RPMI8226 (cell line): ENCODE measurements around the gene PARD3.
"Not testable (repeated sequence)": the region's sequence is repeated elsewhere in the genome, so short reads cannot be mapped to it uniquely, and the experiment has no call there.

Experiments used
- DNase-seq: peaks from one replicate; pipeline ENCODE4 v3.0.0-alpha.2; 2015

The PARD3 gene

DNA sequence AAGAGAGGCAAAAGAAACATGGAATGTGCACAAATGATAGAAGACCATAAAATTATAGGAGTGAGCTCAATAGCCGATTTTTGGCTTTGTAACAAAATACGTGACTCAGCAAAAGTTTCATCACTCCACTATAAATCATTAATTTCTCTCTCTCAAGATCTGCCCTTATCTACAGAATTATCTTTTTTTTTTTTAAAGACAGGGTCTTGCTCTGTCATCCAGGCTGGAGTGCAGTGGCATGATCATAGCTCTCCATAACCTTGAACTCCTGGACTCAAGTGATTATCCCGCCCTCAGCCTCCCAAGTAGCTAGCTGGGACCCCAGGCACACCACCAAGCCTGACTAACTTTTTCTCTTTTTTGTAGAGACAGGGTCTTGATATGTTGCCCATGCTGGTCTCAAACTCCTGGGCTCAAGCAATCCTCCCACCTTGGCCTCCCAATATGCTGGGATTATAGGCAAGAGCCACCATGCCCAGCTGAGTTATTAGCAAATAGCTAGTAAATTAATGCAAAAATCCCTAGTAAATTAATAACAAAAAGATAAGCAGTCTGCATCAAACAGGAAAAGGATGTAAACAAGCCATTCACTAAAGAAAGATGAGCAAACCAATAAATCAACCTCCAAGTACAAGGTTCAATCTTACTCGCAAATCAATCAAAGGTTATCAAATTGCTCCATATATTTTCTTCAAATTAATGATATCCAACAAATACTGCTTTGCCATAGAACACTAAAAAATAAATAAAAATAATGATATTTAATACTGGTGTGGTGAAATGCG, 450.7 kb downstream of the PARD3 start:
- DNase-seq: no peak

DNA sequence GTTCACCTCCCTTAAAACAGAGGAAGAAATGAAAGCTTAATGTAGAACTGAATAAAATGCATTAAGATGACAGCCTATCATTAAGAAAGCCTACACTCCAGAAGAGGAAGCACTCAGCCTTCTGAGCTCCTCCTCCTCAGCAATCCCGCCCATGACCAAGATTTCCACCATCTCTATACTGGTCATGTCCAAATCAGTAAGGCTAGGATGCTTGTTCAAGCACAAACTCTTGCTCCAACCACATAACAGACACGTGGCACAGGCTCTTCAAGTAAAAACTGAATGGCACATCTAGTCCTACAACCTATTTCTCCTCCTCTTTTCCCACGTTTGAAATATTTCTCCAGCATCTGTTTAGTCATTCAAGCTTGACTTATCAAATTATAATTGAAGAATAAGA, 454.1 kb downstream of the PARD3 start:
- DNase-seq: no peak

DNA sequence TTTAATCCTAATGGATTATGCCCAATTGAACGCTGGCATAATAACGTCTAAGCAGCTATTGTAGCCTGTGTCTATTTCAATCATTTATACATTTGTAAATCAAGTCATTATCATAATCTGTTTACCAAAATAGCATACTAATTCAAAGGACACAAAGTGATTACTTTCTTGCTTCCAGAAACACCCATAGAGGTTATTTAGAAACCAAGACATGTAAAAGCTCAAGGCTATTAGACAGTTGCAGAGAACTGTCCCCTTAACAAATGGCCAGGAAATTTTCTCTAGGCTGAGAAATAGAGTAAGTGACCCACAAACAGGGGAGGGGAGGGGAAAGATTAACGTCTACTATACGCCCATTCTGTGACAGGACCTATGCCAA, 455.7 kb downstream of the PARD3 start:
- no peak for DNase-seq

DNA sequence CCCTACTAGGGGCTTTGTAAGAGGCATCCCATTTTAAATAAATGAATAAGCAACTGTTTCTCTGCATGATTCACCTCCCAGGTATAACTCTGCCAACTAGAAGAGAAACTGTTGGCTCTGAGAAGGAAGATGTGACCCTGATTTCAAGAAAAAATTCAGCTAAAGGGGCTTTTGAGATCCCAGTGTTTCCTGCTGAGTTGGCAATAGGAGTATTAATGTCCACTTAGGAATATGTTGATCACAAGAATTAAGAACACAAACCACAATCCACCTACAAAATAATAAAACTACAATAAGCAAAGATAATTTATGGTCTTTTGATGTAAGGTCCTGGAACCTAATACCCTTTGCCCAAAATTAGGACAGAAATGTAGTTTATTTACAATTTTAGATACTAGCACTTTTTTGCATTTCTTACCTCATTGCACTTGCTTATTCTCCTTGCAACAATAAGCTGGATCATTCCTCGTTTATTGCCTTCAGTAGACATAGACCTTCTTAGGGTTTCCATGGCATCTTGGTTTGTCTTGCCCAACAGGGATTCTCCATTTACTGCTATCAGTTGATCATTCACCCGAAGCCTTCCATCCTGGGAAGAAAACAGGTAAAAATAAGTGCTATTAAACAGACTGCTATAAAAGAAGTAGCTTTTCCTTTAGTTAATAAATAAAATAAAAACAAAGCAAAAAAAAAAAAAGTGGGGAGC, 456.2 kb downstream of the PARD3 start:
- DNase-seq: no peak

DNA sequence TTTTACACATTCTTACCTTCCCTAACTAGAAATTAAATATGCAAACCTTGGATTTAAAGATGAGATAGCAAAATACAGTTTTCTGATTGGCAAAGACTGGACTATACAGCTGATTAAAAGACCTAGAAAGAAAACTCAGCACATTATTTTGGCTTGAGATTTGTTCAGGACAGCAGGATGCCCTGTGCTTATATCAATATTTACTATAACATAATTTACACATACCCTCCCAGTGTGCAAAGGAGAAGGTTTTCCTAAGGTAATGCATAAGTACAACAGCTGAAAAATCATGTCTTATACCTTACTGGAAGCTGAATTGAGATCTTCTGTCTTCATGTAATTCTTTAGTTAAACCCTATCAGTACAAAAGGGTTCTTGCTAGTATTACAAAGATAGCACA, 458.6 kb downstream of the PARD3 start:
- DNase-seq: no peak

DNA sequence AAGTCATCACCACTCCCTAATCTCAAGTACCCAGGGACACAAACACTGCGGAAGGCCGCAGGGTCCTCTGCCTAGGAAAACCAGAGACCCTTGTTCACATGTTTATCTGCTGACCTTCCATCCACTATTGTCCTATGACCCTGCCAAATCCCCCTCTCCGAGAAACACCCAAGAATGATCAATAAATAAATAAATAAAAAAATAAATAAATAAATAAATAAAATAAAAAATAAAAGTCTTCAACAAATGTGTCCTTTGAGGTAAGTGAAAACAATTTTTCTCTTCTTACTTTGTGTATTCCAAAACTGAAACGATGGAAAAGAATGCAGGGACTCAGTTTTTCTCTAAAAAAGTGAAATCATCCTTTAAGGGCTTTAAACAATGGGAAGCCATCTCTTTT, 461.6 kb downstream of the PARD3 start:
- not testable (repeated sequence) for DNase-seq

DNA sequence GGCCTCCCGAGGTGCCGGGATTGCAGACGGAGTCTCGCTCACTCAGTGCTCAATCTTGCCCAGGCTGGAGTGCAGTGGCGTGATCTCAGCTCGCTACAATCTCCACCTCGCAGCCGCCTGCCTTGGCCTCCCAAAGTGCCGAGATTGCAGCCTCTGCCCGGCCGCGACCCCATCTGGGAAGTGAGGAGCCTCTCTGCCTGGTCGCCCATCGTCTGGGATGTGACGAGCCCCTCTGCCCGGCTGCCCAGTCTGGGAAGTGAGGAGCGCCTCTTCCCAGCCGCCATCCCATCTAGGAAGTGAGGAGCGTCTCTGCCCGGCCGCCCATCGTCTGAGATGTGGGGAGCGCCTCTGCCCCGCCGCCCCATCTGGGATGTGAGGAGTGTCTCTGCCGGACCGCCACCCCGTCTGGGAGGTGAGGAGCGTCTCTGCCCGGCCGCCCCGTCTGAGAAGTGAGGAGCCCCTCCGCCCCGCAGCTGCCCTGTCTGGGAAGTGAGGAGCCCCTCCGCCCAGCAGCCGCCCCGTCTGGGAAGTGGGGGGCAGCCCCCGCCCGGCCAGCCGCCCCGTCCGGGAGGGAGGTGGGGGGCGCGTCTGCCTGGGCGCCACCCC, 462.4 kb downstream of the PARD3 start:
- not testable (repeated sequence) for DNase-seq

DNA sequence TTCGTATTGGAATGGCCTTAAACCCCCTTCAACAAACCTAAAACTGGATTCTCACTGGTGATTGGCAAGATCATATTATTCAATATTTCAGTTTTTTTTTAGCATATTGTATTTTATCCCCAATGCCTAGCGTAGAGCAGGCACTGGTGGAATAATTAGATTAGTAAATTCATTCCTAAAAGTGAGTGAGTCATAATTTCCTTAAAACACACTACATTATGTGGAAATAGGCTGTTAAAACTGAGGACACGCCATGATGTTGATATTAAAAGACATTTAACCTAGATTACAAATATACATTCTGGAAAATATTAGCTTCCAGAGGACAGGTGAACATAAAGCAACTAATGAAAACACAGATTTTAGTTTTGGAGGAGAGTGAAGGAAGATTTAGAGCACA, 463.9 kb downstream of the PARD3 start:
- no peak for DNase-seq

DNA sequence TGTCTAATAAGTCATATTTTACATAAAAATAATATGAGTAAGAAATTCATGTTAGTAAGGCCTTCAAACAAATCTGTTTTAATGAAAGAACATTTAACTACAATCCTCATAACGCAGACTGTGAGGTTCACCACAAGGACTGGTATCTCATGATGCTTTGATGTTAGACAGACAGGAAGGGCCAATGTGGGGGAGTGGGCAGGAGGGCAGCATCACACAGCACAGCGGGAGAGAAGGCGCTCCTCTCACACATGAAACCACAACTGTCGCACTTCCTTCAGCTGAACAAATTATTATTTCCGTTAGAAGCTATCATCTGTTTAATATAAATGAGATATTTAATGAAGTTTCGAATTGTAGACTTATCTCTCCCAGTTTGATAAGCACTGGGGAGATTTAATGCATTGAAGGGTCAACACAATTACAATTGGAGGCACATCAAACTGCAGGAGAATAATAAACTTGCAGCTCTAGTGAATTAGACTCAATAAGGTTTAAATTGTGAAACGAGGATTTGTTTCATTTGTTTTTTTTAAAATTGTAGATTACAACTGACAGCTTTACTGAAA, 466.1 kb downstream of the PARD3 start:
- no peak for DNase-seq

DNA sequence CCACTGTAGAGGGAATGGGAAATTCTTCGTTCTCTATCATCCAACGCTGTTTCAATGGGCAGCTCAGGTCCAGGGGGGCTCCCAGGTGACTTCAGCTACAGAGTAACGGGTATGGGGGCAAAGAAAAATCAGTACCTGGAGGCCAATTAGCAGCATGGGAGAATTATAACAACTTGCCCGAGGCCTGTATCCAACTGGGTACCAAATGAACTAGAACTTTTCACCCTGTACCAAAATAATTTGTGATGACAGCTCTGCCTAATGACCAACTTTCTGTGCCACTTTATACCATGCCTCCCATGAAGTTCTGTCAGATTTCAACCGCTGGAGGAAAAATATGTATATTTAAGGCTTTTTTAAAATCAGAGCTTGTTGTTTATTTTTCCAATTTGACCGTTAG, 467.1 kb downstream of the PARD3 start:
- no peak for DNase-seq

DNA sequence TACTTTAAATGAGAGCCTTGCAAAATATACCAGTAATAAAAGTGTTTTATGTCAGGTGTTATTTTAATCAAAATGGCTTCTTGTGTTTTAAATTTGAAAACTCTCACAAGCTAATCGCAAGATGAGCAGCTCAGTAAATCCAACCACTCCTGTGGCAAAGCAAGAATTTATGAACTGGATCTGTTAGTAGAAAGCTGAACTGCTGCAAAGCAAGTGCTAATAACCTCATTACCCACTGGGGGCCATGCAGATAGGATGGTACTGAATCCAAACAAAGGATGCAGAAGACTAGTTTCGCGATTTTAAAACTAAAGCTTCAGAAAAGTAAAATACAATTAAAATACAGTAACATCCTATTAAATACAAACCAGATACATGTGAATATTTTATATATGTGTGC, 468.0 kb downstream of the PARD3 start:
- no peak for DNase-seq

DNA sequence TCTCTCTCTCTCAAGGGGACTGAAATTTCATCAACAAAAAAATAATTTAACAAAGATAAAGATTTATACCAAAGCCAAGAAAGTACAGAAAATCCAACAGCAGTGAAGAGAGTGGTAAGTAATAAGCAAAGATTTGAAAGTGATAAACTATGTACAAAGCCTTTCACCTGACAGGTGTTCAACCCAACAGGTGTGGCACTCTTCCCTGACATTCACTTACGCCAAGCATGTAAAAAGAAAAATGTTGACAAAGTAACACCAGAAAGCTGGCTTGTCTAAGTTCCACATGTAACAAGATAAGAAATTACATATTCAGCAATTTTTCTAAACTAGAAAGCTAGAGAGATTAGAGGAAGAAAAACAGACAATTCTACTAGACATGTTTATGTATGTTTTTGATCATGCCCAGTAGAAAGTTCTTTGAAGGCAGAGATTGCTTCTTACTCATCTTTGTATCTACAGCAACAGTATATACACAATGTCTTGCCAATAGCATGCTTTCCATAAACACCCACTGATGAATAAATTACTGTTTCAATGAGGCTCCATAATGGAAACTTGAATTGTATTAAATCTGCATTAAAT, 468.5 kb downstream of the PARD3 start:
- no peak for DNase-seq

DNA sequence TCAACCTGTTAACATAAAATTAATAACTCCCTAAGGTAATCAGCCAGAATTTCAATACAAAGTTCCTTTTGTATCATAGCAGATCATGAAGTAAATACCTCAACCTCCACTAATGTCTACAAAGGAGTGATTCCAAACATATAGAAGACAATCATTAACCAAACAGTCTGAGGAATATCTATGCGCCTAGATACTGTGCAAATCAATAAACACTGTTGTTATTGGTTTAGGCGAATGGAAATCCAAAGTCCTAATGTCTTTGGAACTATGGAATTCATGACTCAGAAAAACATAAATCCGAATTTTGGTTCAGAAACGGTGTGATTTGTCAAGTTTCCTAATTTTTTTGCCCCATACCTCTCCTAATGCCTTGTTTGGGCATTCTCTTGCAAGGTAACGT, 469.7 kb downstream of the PARD3 start:
- no peak for DNase-seq

DNA sequence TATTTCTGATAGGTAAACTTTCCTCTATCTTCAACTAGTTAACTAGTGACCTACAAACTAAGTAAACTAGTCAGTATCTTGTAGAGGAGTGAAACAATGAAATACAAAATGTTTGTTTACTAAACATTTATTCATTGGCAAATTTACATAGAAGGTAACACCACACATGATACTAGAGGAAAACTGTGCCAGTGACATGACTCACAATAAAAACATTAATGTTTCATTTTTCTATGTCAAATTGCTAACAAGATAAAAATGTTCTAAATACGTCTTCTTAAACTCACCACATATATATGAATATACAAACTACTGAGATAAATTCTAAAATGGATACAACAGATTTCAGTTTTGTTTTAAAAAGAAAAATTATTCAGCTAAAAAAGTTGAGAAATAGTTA, 471.3 kb downstream of the PARD3 start:
- DNase-seq: no peak

DNA sequence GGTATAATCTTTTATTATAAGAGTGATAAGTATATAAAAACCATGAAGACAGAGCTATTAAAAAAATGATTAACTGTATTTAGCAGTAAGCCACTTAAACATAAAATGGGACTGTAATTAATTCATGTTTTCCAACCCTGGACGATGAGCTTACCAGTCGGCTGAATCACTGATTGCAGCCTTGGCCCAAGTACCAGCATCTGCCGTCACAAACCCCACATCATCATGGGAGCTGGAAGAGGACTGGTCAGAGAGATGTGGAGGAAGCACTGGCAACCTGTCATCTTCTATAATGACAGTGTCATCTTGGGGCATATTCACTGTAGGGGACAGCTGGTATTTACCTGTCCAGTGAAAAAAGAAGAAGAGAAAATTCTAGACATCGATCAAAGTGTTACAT, 473.6 kb downstream of the PARD3 start:
- no peak for DNase-seq

DNA sequence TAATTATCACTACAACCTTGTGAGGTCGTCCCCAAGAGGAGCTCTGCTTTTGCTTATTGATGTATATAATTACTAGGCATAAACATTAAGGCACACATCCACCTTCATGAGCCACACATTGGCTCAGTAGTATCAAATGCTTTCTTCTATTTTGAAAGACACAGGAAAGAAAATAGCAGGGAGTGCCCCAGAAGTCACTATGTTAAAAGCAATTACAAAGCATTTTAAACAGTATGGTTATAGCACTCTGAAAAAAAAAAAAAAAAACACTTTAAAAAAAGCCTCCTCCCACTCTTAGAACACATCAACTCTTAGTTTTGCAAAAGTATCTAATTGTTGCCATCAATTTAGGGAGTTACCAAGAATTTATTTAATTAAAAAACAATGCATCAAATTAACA, 474.2 kb downstream of the PARD3 start:
- DNase-seq: no peak

DNA sequence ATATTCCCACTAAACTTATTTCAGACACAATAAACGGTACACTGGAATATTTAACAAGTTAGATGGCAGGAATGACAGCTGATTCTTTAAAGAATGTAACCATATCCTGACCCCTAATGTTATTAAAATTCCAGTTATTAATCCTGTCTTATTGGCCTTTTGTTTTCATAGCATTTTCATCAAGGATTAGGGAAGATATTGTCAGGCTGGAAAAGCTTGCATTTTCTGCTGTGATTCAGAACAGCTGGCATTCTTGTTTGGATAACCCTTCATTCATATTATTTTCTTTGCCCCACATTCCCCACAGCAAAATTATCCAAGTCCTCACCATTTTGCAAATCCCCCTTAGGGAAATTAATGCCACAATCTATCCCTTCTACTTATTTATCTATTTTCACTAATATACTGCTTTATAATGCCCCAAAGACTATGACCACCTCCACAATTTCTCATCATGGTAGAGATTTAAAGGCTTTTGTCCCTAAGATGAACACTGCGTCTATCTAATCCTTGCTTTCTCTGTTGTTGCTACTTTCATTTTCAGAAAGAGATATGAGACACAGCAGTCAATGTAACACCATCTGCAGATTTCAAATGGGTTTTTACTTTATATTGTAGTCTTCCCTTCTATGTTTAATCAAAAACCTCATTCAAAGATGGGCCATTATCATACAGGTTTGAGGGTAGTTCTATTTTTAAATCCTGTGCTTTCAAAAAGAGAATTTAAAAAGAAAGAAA, 475.1 kb downstream of the PARD3 start:
- DNase-seq: no peak

DNA sequence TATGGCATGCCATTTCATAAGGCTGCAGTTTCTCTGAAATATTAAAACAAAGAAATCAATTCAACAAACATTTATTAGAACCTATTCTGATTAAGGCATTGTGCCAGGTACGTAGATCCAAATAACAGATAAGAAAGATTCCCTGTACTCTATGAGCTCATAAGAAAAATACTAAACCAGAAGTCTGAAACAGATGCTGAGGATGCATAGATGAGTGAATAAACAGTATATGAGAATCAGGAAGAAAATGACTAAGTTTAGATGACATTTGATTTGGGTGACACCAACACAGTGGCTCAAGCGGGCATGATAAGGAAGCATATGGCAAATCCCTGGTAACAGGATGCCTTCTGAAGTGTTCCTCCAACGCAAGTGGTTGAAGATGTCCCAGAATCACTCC, 477.2 kb downstream of the PARD3 start:
- no peak for DNase-seq

DNA sequence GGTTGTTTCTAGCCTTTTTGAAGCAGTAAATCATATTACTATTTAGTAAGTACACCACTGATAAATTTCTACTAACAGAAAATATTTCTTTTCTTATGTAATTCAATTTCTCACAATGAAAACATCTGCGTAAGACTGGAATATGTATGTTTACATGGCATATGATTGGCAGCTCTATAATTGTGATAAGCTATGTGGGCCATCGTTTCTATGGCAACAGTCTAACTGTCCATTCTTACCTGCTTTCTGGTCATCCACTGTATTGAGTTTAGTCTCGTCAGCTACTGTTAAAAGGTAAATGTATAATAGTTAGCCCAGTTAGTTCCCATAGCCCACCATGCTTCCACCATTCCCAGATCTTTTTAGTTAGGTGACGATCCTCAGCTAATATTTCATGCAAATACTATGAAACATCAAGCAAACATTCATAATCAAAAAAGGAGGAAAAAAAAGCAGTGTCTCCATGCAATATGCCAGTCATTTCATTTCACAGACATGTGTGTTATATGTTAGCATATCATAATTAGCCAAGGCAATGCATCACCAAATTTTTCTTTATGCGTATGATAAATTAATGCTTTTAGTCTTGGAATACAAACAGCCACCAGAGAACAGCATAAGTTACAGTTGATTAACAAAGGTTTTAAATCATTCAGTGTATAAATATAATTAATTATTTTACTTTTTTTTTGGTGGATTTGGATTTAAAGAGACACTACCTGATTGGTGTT, 479.0 kb downstream of the PARD3 start:
- DNase-seq: no peak

DNA sequence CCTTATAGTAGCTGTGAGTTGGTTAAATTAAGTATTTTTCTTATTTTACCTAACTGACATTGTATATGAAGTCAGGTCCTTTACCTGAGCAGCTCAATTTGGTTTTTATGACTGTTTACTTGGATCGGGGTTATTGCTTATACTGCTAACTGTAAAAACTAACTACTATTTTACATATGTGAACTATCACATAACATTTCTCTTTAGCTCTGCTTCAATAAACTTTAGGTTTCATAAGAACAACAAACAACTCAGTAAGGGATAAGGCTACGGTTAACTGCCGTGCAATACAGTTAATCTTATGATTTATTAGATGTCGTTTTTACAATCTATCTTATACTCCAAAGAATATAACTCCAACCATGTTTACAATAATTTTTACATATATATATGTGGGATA, 480.2 kb downstream of the PARD3 start:
- no peak for DNase-seq

DNA sequence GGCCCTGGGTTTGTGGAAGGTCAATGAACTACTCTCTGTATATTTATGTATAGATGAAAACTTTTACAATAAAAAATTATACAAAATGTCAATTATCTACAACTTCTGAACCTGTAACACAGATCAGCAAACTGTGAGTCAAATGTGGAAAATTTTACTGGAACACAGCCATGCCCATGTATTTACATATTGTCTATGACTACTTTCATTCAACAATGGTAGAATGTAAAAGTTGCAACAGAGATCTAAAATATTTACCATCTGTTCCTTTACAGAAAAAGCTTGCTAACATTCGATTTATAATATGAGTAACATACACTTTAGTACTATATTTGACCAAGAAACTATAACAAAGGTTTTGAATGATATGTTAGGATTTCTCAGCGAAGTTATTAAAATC, 481.6 kb downstream of the PARD3 start:
- no peak for DNase-seq

DNA sequence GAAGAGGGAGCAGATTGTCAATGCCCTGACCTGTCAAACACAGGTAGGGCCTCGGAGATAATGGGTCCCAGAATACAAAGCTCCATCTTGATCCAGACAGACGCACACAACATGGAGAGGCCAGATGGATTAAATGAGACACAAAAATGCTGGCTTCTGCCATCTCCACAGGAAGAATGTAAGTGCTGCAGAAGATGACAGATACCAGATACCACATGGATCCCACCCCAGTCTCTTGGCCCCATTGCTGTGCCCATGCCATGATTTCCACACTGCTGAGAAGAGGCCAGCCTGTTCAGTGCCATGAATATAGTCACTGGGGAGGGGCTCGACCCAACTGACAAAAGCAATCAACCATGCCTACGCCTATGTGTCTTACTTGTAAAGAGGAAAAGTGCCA, 487.9 kb downstream of the PARD3 start:
- DNase-seq: no peak
